GM23338 (cell line): ENCODE results near the gene RNASE7. TPM values are rescaled to one million over a fixed set of nuclear protein-coding genes. Genes with fewer than 3 reads are reported as not detected.
A peak's percentile ranks its signal among the peaks of the same experiment; 100 is the strongest.

Experiments used
- ATAC-seq: fragments of 200-7000 bp; cut with Tn5 transposase; 3 replicates; pipeline ENCODE4 v1.9.1; 2020
- DNase-seq: peaks from one replicate; pipeline ENCODE4 v3.0.0-alpha.2; 2015; ENCODE audit warnings: low spot score
- H2AFZ ChIP-seq: fragments of 200-600 bp; sonication (generic); 2 replicates; pipeline ENCODE4 v1.8.0; 2016; ENCODE audit warnings: antibody characterized with exemption, mild to moderate bottlenecking, moderate library complexity
- H3F3A ChIP-seq: fragments of 200-600 bp; sonication (generic); replicated peaks from 2 replicates; pipeline ENCODE4 v1.8.0; 2017; ENCODE audit warnings: antibody characterized with exemption, mixed run types, low read depth
- H3K27ac ChIP-seq: fragments of 200-600 bp; sonication (generic); 2 replicates; pipeline ENCODE4 v1.6.1; 2016; ENCODE audit warnings: low read depth
- H3K27me3 ChIP-seq: fragments of 200-600 bp; sonication (generic); 2 replicates; pipeline ENCODE4 v1.8.0; 2016; ENCODE audit warnings: mild to moderate bottlenecking, mixed run types, moderate library complexity; ENCODE audit not compliant: insufficient read depth
- H3K36me3 ChIP-seq: fragments of 200-600 bp; sonication (generic); 2 replicates; pipeline ENCODE4 v1.8.0; 2016; ENCODE audit warnings: mild to moderate bottlenecking; ENCODE audit not compliant: insufficient read depth
- H3K4me1 ChIP-seq: fragments of 200-600 bp; sonication (generic); 2 replicates; pipeline ENCODE4 v1.8.0; 2016; ENCODE audit warnings: mild to moderate bottlenecking, moderate library complexity; ENCODE audit not compliant: insufficient read depth
- H3K4me2 ChIP-seq: fragments of 200-600 bp; sonication (generic); 2 replicates; pipeline ENCODE4 v1.7.1; 2017; ENCODE audit warnings: mixed run types
- H3K4me3 ChIP-seq: fragments of 200-600 bp; sonication (generic); 2 replicates; pipeline ENCODE4 v1.6.1; 2016; ENCODE audit warnings: mixed run types
- H3K79me2 ChIP-seq: fragments of 200-600 bp; sonication (generic); replicated peaks from 2 replicates; pipeline ENCODE4 v1.8.0; 2017; ENCODE audit warnings: mild to moderate bottlenecking; ENCODE audit not compliant: insufficient read depth
- H3K9me2 ChIP-seq: fragments of 200-600 bp; sonication (generic); 2 replicates; pipeline ENCODE4 v1.8.0; 2017; ENCODE audit not compliant: insufficient read depth
- H4K20me1 ChIP-seq: fragments of 200-600 bp; sonication (generic); replicated peaks from 2 replicates; pipeline ENCODE4 v1.8.0; 2017; ENCODE audit warnings: mild to moderate bottlenecking; ENCODE audit not compliant: insufficient read depth
- H3K27ac Mint-ChIP-seq: 2 replicates; pipeline ENCODE4 v1.8.0; 2020; ENCODE audit warnings: inconsistent platforms, mild to moderate bottlenecking, moderate library complexity, mixed read lengths
- H3K27me3 Mint-ChIP-seq: 3 replicates; pipeline ENCODE4 v1.8.0; 2022; ENCODE audit warnings: low read depth, mild to moderate bottlenecking, moderate library complexity, mixed read lengths, inconsistent platforms; ENCODE audit not compliant: insufficient read depth, poor library complexity
- H3K36me3 Mint-ChIP-seq: 3 replicates; pipeline ENCODE4 v1.8.0; 2021; ENCODE audit warnings: low read depth, mild to moderate bottlenecking, inconsistent platforms, moderate library complexity, mixed read lengths
- H3K4me1 Mint-ChIP-seq: 3 replicates; pipeline ENCODE4 v1.8.0; 2020; ENCODE audit warnings: mild to moderate bottlenecking, inconsistent platforms, mixed read lengths
- H3K4me3 Mint-ChIP-seq: 3 replicates; pipeline ENCODE4 v1.8.0; 2021; ENCODE audit warnings: moderate library complexity, mild to moderate bottlenecking, inconsistent platforms, mixed read lengths
- H3K9me3 Mint-ChIP-seq: 3 replicates; pipeline ENCODE4 v1.8.0; 2020; ENCODE audit warnings: moderate library complexity, mild to moderate bottlenecking, inconsistent platforms, mixed read lengths
- CREB1 ChIP-seq: fragments of 250-450 bp; sonication (Bioruptor Pico); IDR thresholded peaks from 2 replicates; pipeline ENCODE4 v1.5.0; 2020; ENCODE audit warnings: low read depth, mild to moderate bottlenecking, moderate library complexity
- EZH2 ChIP-seq: fragments of 200-600 bp; sonication (generic); IDR thresholded peaks from one replicate; pipeline ENCODE4 v1.8.0; 2017; ENCODE audit warnings: antibody characterized with exemption, mild to moderate bottlenecking, low read depth; ENCODE audit not compliant: unreplicated experiment
- JUNB ChIP-seq: IDR thresholded peaks from one replicate; pipeline ENCODE4 v1.6.1; 2016; ENCODE audit warnings: antibody characterized with exemption; ENCODE audit not compliant: unreplicated experiment
- NANOG ChIP-seq: IDR thresholded peaks from 2 replicates; pipeline ENCODE4 v1.6.1; 2016; ENCODE audit warnings: antibody characterized with exemption, borderline replicate concordance
- POLR2AphosphoS5 ChIP-seq: IDR thresholded peaks from 2 replicates; pipeline ENCODE4 v1.6.1; 2016; ENCODE audit warnings: antibody characterized with exemption, low read depth
- STAT1 ChIP-seq: IDR thresholded peaks from one replicate; pipeline ENCODE4 v1.6.1; 2016; ENCODE audit warnings: antibody characterized with exemption; ENCODE audit not compliant: unreplicated experiment
- polyA plus RNA-seq: library from polyadenylated mRNA; unstranded; fragments of >200 nt; fragmentation: Nextera tagmentation; extraction: Ambion mirVana; gene quantifications from 2 replicates; pipeline ENCODE4 v1.2.1, GENCODE V29; 2016
- total RNA-seq: library from RNA; depleted of rRNA; stranded (reverse); fragments of >200 nt; shearing (Covaris generic); gene quantifications from 2 replicates; pipeline ENCODE4 v1.2.3, GENCODE V29; 2014
- TF ChIP-seq, protein P1 (sequence below): fragments of 250-450 bp; sonication (Bioruptor Pico); IDR thresholded peaks from 2 replicates; pipeline ENCODE4 v1.5.0; 2020; ENCODE audit warnings: mild to moderate bottlenecking, moderate library complexity
- TF ChIP-seq, protein P2 (sequence below): IDR thresholded peaks from 2 replicates; pipeline ENCODE4 v1.6.1; 2016; ENCODE audit warnings: antibody characterized with exemption
- TF ChIP-seq, protein P3 (sequence below), 2 experiments: fragments of 200-600 bp in 1 of 2; sonication (generic) in 1 of 2; conservative IDR thresholded peaks; 2 replicates each; pipeline versions ENCODE4 v1.5.1 to v1.6.1; 2016 to 2017; ENCODE audit warnings: antibody characterized with exemption in 2 of 2, low read depth in 2 of 2, mild to moderate bottlenecking in 2 of 2, moderate library complexity in 1 of 2

The RNASE7 gene
- total and polyA plus RNA-seq, 2 experiments from 2014 or later = not detected

DNA sequence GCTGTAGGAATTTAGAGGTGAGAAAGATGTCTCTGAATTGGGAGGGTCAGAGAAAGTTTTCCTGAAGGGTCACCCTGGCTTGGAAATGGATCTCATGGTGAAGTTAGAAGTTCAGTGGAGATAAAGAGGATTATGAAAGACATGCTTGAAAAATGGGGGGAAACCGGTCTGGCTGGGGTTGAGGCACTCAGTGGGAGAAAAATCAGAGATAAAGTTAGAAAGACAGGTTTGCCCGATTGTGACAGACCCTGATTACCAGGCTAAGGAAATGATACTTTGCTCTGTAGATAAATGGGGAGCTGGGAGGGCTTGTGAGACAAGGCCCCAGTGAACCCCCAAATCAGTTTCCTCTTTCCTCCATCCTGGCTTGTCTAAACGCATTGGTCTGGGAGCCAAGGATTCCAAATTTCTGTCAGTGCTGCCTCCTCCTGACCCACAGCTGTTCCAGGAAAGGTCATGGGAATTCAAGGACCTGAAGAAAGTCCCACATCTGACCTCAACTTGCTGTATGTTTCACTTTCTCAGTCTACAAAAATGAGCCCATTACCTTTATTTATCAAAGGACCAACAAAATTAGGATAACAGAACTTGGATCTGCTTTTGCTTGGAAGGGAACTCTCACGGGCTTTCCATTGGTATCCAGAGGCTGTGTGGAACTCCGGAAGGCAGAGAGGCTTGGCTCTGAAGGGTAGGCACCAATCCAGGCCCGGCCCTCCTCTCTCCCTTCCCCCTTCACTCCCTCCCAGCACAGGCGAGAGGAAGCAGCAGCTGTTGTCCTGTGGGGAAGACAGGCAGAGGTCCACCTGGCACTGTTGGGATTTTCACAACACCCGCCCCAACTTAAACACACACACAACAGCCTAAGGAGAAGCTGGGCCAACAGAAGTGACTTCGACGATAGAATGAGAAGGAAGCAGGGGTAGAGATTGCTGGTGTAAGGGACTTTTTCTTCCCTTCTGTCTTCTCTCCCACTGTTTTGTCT lies 3.4 kb upstream of the RNASE7 start:
- Mint-ChIP-seq H3K4me1 (peaks cover 26% of the 10 kb centered on the region), H3K36me3 (no peaks in the 10 kb centered on the region; the same call in 2 of the 3 replicates), H3K27ac (peak overlapping the region; percentile 33; the same call in 1 of the 2 replicates), H3K27me3 (peaks cover 16% of the 10 kb centered on the region), H3K9me3 (no peaks in the 10 kb centered on the region; the same call in 2 of the 3 replicates), H3K4me3 (0 out of 3 replicates have a peak overlapping the region, but pooled peaks have one; percentile 33)
- Histone ChIP-seq H3K36me3 (no peaks in the 10 kb centered on the region), H3F3A (no peaks in the 10 kb centered on the region), H3K4me3 (peak overlapping the region; percentile 12; the same call in 1 of the 2 replicates), H2AFZ (peak overlapping the region; percentile 33; the same call in 1 of the 2 replicates), H3K4me2 (peak overlapping the region; percentile 44), H3K27ac (no peak overlapping the region), H3K4me1 (peaks cover 10% of the 10 kb centered on the region), H3K27me3 (no peaks in the 10 kb centered on the region), H3K79me2 (no peaks in the 10 kb centered on the region), H3K9me2 (no peaks in the 10 kb centered on the region), H4K20me1 (no peaks in the 10 kb centered on the region)
- ATAC-seq (peak; percentile 95), DNase-seq (peak; percentile 80)
- TF ChIP-seq, protein P1, sequence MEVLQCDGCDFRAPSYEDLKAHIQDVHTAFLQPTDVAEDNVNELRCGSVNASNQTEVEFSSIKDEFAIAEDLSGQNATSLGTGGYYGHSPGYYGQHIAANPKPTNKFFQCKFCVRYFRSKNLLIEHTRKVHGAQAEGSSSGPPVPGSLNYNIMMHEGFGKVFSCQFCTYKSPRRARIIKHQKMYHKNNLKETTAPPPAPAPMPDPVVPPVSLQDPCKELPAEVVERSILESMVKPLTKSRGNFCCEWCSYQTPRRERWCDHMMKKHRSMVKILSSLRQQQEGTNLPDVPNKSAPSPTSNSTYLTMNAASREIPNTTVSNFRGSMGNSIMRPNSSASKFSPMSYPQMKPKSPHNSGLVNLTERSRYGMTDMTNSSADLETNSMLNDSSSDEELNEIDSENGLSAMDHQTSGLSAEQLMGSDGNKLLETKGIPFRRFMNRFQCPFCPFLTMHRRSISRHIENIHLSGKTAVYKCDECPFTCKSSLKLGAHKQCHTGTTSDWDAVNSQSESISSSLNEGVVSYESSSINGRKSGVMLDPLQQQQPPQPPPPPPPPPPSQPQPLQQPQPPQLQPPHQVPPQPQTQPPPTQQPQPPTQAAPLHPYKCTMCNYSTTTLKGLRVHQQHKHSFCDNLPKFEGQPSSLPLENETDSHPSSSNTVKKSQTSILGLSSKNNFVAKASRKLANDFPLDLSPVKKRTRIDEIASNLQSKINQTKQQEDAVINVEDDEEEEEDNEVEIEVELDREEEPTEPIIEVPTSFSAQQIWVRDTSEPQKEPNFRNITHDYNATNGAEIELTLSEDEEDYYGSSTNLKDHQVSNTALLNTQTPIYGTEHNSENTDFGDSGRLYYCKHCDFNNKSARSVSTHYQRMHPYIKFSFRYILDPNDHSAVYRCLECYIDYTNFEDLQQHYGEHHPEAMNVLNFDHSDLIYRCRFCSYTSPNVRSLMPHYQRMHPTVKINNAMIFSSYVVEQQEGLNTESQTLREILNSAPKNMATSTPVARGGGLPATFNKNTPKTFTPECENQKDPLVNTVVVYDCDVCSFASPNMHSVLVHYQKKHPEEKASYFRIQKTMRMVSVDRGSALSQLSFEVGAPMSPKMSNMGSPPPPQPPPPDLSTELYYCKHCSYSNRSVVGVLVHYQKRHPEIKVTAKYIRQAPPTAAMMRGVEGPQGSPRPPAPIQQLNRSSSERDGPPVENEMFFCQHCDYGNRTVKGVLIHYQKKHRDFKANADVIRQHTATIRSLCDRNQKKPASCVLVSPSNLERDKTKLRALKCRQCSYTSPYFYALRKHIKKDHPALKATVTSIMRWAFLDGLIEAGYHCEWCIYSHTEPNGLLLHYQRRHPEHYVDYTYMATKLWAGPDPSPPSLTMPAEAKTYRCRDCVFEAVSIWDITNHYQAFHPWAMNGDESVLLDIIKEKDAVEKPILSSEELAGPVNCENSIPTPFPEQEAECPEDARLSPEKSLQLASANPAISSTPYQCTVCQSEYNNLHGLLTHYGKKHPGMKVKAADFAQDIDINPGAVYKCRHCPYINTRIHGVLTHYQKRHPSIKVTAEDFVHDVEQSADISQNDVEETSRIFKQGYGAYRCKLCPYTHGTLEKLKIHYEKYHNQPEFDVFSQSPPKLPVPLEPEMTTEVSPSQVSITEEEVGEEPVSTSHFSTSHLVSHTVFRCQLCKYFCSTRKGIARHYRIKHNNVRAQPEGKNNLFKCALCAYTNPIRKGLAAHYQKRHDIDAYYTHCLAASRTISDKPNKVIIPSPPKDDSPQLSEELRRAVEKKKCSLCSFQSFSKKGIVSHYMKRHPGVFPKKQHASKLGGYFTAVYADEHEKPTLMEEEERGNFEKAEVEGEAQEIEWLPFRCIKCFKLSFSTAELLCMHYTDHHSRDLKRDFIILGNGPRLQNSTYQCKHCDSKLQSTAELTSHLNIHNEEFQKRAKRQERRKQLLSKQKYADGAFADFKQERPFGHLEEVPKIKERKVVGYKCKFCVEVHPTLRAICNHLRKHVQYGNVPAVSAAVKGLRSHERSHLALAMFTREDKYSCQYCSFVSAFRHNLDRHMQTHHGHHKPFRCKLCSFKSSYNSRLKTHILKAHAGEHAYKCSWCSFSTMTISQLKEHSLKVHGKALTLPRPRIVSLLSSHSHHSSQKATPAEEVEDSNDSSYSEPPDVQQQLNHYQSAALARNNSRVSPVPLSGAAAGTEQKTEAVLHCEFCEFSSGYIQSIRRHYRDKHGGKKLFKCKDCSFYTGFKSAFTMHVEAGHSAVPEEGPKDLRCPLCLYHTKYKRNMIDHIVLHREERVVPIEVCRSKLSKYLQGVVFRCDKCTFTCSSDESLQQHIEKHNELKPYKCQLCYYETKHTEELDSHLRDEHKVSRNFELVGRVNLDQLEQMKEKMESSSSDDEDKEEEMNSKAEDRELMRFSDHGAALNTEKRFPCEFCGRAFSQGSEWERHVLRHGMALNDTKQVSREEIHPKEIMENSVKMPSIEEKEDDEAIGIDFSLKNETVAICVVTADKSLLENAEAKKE (CRISPR knock-in tag) = 0 out of 2 replicates have a peak, but pooled peaks have one; percentile 3
- TF ChIP-seq, protein P2, sequence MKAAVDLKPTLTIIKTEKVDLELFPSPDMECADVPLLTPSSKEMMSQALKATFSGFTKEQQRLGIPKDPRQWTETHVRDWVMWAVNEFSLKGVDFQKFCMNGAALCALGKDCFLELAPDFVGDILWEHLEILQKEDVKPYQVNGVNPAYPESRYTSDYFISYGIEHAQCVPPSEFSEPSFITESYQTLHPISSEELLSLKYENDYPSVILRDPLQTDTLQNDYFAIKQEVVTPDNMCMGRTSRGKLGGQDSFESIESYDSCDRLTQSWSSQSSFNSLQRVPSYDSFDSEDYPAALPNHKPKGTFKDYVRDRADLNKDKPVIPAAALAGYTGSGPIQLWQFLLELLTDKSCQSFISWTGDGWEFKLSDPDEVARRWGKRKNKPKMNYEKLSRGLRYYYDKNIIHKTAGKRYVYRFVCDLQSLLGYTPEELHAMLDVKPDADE = no peak
- no peak for TF ChIP-seq STAT1
- TF ChIP-seq, protein P3, sequence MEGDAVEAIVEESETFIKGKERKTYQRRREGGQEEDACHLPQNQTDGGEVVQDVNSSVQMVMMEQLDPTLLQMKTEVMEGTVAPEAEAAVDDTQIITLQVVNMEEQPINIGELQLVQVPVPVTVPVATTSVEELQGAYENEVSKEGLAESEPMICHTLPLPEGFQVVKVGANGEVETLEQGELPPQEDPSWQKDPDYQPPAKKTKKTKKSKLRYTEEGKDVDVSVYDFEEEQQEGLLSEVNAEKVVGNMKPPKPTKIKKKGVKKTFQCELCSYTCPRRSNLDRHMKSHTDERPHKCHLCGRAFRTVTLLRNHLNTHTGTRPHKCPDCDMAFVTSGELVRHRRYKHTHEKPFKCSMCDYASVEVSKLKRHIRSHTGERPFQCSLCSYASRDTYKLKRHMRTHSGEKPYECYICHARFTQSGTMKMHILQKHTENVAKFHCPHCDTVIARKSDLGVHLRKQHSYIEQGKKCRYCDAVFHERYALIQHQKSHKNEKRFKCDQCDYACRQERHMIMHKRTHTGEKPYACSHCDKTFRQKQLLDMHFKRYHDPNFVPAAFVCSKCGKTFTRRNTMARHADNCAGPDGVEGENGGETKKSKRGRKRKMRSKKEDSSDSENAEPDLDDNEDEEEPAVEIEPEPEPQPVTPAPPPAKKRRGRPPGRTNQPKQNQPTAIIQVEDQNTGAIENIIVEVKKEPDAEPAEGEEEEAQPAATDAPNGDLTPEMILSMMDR (conservative IDR thresholded peaks at IDR 0.05; ENCODE audit: low read depth in 2 of 2) = peak in 1 of 2 experiments; percentile 20; a peak in 2 of 4 replicates
- no peak for TF ChIP-seq JUNB
- no peak for TF ChIP-seq NANOG
- TF ChIP-seq EZH2 = no peak
- no peak for TF ChIP-seq POLR2AphosphoS5
- no peak for TF ChIP-seq CREB1 (CRISPR knock-in tag)
